SKM-1 treated with dmso at 0.1 percent for 144 hours (cell line): ENCODE data around the gene GALNT15.

Experiments
- DNase-seq: peaks from one replicate; lab custom pipeline; 2025; ENCODE audit not compliant: unreplicated experiment; lab: John Stamatoyannopoulos, UW

GALNT15 gene

GRCh38 chr3:16174389-16174788 lies at the start of gene GALNT15:
TSS of gene GALNT15 (plus strand) at chr3:16174680. CDS start at chr3:16175152, 472 bp downstream.
- no peak for DNase-seq

- no peak for DNase-seq
Observed at GRCh38 chr3:16126634-16127033, 47.8 kb upstream of the GALNT15 start.

- DNase-seq: no peak
Observed at GRCh38 chr3:16127249-16127648, 47.2 kb upstream of the GALNT15 start.

GRCh38 chr3:16130066-16130465 lies 44.4 kb upstream of the GALNT15 start:
- DNase-seq: no peak

- no peak for DNase-seq
Observed at GRCh38 chr3:16132190-16132589, 42.3 kb upstream of the GALNT15 start.

- DNase-seq: no peak
Observed at GRCh38 chr3:16132928-16133327, 41.6 kb upstream of the GALNT15 start.

GRCh38 chr3:16134173-16134928 lies 40.1 kb upstream of the GALNT15 start:
- DNase-seq: no peak

GRCh38 chr3:16136055-16136454 lies 38.4 kb upstream of the GALNT15 start:
- DNase-seq: no peak

- DNase-seq: no peak
Observed at GRCh38 chr3:16137044-16137443, 37.4 kb upstream of the GALNT15 start.

GRCh38 chr3:16137977-16138376 lies 36.5 kb upstream of the GALNT15 start:
- no peak for DNase-seq

- no peak for DNase-seq
Observed at GRCh38 chr3:16140116-16140893, 34.2 kb upstream of the GALNT15 start.

GRCh38 chr3:16140894-16141285 lies 33.6 kb upstream of the GALNT15 start:
- no peak for DNase-seq

GRCh38 chr3:16142350-16143025 lies 32.0 kb upstream of the GALNT15 start:
- no peak for DNase-seq

GRCh38 chr3:16143861-16144447 lies 30.5 kb upstream of the GALNT15 start:
- DNase-seq: no peak

GRCh38 chr3:16145176-16145575 lies 29.3 kb upstream of the GALNT15 start:
- DNase-seq: no peak

- DNase-seq: no peak
Observed at GRCh38 chr3:16146015-16146730, 28.3 kb upstream of the GALNT15 start.

- DNase-seq: no peak
Observed at GRCh38 chr3:16147220-16147994, 27.1 kb upstream of the GALNT15 start.

GRCh38 chr3:16148213-16148612 lies 26.3 kb upstream of the GALNT15 start:
- no peak for DNase-seq

GRCh38 chr3:16148783-16149182 lies 25.7 kb upstream of the GALNT15 start:
- no peak for DNase-seq

GRCh38 chr3:16150285-16150684 lies 24.2 kb upstream of the GALNT15 start:
- no peak for DNase-seq
